GM04504 (cell line): ENCODE measurements around the gene UBASH3A.

Experiments used
- DNase-seq: peaks from one replicate; pipeline ENCODE4 v3.0.0-alpha.2; 2012; ENCODE audit warnings: low read depth

Gene UBASH3A

DNA sequence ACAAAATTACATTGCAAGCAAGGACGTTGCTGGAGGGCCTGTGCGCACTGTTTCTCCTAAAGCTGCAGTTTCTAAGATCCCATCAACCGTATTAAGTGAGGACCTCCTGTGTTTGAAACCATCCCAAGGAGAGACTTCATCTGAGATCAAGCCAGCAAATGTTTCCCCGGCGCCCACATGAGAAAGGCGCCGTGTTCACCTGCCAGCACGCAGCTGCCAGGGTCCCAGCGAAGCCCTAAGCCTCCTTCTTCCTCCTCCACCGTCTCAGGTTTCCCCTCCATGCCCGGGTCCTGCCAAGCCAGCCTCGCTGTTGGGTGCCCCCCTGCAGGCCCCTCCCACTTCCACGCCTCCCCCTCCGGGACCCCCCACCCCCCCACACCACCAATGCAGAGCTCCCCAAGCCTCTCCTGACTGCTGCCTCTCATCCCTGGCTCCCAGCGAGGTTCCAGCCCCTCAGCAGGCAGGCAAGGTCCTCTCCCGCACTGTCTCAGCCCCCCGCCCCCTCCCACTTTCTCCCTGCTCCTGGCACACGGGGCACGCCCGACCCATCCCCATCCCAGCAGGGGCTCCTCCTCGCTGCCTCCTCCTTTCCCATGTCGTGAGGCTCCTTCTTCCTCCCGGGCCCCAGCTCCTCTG, 28.7 kb upstream of the UBASH3A start:
- DNase-seq = no peak

GRCh38 chr21:42375506-42375905, 28.2 kb upstream of the UBASH3A start:
- DNase-seq = no peak

DNA sequence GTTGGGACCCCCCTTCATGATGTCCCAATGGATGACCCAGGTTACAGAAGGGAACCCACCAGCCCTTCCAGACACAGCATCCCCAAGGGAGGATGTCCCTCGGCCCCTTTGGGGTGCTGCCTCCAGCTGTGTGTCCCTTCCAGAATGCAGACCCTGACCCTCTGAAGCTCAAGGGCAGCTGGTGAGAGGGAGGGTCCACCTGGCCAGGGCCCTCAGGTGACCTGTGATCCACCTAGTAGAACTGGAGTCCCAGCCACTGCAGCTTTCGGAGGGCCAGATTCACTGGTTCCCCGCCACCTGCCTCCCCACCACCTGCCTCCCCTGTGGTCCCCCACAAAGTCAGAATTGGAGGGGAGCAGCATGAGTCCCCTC, 27.8 kb upstream of the UBASH3A start:
- DNase-seq = no peak

- no peak for DNase-seq
Measured at GRCh38 chr21:42376338-42376982, 27.2 kb upstream of the UBASH3A start.

DNA sequence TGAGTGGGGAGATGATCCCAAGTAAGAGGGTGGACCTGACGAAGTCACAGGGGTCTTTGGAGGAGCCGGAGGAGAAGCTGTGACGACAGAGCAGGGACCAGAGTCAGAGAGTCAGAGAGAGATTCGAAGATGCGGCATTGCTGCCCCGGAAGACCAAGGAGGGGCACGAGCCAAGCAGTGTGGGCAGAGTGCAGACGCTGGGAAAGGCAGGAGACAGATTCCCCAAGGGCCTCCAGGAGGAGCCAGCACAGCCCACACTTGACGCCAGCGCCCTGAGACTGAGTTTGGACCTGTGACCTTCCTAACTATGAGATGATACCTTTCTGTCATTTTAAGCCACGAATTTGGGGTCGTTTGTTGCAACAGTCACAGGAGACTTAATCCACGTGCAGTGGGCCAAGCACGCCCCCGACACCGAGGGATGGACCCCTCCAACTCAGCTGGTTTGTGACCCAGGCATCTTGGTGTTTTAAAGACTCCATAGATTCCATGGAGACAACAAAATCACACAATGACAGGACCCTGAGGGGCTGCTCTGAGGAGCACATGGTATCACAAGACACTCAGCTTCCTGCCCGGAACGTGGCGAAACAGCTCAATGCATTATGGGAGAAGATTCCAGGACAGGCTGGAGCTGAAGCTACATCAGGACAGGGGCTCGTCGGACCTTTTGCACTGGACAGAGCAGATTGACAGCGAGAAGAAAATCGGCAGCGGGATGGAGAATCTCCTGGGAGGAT, 26.3 kb upstream of the UBASH3A start:
- DNase-seq = no peak

GRCh38 chr21:42377951-42378340, 25.8 kb upstream of the UBASH3A start:
- DNase-seq = no peak

- DNase-seq = no peak
Measured at GRCh38 chr21:42378418-42378817, 25.3 kb upstream of the UBASH3A start.

- DNase-seq = no peak
Measured at GRCh38 chr21:42379426-42380215, 24.1 kb upstream of the UBASH3A start.

GRCh38 chr21:42381347-42381984, 22.2 kb upstream of the UBASH3A start:
- DNase-seq = no peak

- DNase-seq = no peak
Measured at GRCh38 chr21:42382915-42383314, 20.8 kb upstream of the UBASH3A start.

DNA sequence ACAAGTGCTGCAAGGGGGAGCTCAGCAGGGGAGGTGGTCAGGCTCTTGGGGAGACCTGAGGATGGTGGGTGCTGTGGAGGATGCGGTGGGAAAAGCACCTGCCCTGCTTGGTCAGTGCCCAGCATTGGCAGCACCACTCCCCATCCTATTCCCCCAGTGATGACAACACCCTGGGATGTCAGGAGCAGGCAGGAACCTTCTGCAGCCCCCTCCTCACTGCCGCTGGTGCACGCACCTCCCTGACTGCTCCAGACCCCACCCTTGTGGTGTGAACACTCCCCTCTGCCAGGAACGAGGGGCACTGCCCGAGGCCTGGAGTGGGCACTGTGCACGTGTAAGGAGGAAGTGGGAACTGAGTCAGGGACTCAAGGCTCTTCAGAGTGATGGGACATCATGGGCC, 20.4 kb upstream of the UBASH3A start:
- DNase-seq = no peak

DNA sequence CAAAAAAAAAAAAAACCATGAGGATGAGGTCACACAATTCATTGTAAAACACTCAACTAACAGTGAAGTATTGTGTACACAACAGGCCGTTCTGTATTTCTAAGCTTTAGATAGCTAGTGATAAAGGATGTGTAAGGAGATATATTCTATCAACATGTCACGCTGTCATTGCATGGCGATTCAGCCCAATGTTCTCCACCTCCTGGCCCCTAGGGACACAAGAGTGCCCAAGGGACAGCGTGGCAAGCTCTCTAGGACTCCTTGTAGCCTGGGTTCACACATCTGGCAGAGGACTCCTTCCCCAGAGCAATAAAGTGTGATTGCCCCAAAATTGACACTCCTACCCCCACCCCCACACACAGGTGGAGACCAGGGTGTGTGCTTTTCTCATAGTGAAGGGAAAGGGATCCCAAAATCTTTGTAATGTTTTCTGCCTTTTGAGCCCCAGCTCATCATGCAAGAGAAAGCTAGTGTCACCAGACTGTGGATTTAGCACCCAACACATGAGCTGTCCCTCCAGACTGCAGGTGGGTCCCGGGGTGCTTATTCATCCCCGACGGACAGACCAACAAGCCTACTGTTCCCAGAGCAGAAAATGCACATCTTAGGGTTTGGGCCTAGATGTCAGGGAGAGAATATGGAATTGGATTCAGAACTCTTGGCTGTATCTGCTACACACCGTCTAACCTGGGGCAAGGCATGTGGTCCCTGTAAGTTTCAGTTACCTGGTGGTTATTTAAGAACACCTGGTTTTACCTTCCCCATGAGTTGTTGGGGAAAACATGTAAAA, 19.4 kb upstream of the UBASH3A start:
- no peak for DNase-seq

- DNase-seq = no peak
Measured at GRCh38 chr21:42384989-42385388, 18.7 kb upstream of the UBASH3A start.

- DNase-seq = no peak
Measured at GRCh38 chr21:42385619-42386018, 18.1 kb upstream of the UBASH3A start.

DNA sequence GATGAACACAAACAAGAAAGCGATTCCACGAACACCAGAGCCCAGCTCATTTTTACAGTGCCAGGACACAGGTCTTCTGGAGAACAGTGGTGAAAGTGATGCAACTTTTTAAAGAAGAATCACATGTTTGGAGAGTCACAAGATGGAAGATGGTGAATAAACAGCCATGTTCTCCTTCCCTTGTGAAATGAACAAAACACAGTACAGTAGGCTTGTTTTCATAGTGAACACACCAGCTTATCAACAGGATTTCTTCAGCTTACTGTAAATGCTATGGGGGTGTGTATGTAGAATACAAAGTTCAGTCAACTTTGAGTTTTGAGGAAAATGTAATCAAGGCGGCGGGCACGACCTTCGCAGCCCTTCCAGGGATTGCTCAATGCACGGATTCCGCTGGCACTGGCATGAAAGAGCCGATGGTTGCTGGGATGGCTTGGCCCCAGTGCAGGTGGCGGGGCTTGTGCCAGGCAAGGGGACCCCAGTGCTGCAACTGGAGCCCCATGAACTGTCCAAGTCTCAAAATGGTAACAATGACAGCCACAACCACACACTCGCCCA, 17.6 kb upstream of the UBASH3A start:
- no peak for DNase-seq

DNA sequence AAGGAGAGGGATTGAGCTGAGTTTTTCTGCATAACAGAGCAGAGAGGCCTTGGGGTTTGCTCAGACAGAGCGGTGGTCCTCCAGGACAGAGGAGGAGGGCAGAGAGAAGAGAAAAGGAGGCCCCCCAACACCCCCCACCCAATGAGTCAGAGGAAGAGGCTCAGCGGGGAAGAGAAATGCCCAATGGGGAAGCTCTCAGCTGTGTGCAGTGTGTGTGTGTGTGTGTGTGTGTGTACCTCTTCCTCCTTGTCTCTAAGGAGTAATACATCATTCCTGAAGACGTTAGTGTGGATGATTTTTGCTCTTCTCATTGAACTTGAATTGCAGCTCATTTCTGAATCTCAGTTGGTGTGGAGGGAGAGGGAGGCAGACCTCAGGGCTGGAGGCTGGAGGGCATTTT, 16.5 kb upstream of the UBASH3A start:
- no peak for DNase-seq

- no peak for DNase-seq
Measured at GRCh38 chr21:42387843-42388340, 15.8 kb upstream of the UBASH3A start.

DNA sequence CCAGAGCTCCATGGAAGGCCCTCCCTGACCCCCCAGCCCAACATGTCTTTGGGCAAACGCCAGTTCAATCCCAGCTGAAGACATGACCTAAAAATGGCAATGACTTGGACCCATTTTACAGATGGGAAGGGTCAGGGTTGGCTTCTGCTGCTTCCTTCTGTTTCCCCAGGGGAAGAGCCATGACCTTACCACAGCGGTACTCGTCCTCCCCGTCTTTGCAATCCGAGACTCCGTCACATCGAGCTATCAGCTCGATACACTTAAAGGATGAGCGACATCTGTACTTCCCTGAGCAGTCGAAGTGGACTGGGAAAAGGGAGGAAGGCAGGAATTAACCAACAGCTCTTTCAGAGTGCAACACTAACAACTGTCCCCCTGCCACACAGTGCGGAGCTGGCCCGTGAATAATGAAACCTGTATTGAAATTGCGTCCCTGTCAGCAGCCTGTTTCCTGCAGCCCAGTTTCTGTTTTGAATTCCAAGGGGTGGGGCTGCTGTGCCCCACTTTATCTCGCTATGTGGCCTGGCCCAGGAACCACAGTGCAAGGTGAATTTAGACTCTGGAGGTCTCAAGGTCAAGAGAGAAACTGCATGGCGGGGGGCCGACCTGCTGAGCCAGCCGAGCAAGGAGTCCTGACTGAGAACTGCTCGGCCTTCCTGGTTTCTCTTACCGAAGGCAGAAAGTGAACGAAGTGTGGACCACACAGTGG, 14.8 kb upstream of the UBASH3A start:
- DNase-seq = no peak

DNA sequence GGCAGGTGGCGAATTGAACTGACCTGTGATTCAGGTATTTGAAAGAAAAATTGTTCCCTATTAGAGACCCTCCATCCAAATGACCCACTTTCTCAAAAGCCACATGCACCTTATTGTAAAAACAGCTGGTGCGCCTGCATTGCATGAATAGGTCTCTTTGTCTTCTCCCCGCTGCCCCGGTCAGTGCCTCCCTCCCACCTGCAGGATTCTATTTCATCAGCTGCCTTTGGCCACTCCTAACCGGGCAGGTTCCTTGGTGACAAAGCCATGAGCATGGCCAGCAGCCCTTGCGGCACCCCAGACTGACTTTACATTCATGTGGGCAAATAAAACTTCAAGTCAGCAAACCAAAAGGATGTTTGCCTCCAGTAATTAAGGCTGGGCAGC, 14.3 kb upstream of the UBASH3A start:
- no peak for DNase-seq

GRCh38 chr21:42390193-42390592, 13.5 kb upstream of the UBASH3A start:
- DNase-seq = no peak
